Breast epithelium (tissue), 3 donors: Measurements from ENCODE around the gene LPIN3.

Experiments used
- POLR2A ChIP-seq: fragments of 450-650 bp; IDR thresholded peaks from one replicate; pipeline ENCODE4 v1.6.1; 2016; ENCODE audit warnings: antibody characterized with exemption, mild to moderate bottlenecking, moderate library complexity
- POLR2AphosphoS5 ChIP-seq, 3 donors: sonication (generic); formaldehyde crosslinking; IDR thresholded peaks; one replicate each; pipeline ENCODE4 v1.6.1; 2017; ENCODE audit warnings: antibody characterized with exemption in 3 of 3
- TF ChIP-seq, protein P1 (sequence below), 3 donors: fragments of 450-650 bp; IDR thresholded peaks; one replicate each; pipeline ENCODE4 v1.5.1; 2016 to 2017; ENCODE audit warnings: antibody characterized with exemption in 3 of 3, mild to moderate bottlenecking in 3 of 3, moderate library complexity in 3 of 3

- TF ChIP-seq POLR2A (no peak), POLR2AphosphoS5 (IDR thresholded peaks at IDR 0.05) (no peak)
- TF ChIP-seq, protein P1, sequence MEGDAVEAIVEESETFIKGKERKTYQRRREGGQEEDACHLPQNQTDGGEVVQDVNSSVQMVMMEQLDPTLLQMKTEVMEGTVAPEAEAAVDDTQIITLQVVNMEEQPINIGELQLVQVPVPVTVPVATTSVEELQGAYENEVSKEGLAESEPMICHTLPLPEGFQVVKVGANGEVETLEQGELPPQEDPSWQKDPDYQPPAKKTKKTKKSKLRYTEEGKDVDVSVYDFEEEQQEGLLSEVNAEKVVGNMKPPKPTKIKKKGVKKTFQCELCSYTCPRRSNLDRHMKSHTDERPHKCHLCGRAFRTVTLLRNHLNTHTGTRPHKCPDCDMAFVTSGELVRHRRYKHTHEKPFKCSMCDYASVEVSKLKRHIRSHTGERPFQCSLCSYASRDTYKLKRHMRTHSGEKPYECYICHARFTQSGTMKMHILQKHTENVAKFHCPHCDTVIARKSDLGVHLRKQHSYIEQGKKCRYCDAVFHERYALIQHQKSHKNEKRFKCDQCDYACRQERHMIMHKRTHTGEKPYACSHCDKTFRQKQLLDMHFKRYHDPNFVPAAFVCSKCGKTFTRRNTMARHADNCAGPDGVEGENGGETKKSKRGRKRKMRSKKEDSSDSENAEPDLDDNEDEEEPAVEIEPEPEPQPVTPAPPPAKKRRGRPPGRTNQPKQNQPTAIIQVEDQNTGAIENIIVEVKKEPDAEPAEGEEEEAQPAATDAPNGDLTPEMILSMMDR (IDR thresholded peaks at IDR 0.05): no peak
These were observed 3.9 kb downstream of the LPIN3 start for GRCh38 chr20:41344477-41344876.
